Ascending aorta (tissue), 2 donors: Measurements from ENCODE around the gene ADAMTS17. TPM values are rescaled to one million over a fixed set of nuclear protein-coding genes. Genes with fewer than 3 reads are reported as not detected.
"Not testable (repeated sequence)": the region's sequence is repeated elsewhere in the genome, so short reads cannot be mapped to it uniquely, and the experiment has no call there.

Experiments used
- DNase-seq, 2 donors: peaks; one replicate each; pipeline ENCODE4 v3.0.0-alpha.2; 2019; ENCODE audit warnings: low spot score in 2 of 2
- H3K27ac ChIP-seq, 2 donors: fragments of 200-600 bp; sonication (generic); one replicate each; pipeline ENCODE4 v1.5.1; 2016 to 2017; ENCODE audit warnings: mild to moderate bottlenecking in 1 of 2
- H3K27me3 ChIP-seq: fragments of 200-600 bp; sonication (generic); one replicate; pipeline ENCODE4 v1.5.1; 2017
- H3K36me3 ChIP-seq, 2 donors: fragments of 200-600 bp; sonication (generic); one replicate each; pipeline ENCODE4 v1.5.1; 2016
- H3K4me1 ChIP-seq, 2 donors: fragments of 200-600 bp; sonication (generic); one replicate each; pipeline ENCODE4 v1.5.1; 2016 to 2017; ENCODE audit warnings: mild to moderate bottlenecking in 1 of 2
- H3K4me3 ChIP-seq, 2 donors: fragments of 200-600 bp; sonication (generic); one replicate each; pipeline ENCODE4 v1.5.1; 2016 to 2017; ENCODE audit warnings: mild to moderate bottlenecking in 1 of 2
- H3K9me3 ChIP-seq, 2 donors: fragments of 200-600 bp; sonication (generic); one replicate each; pipeline ENCODE4 v1.5.1; 2016
- CTCF ChIP-seq, 3 experiments: fragments of 200-600 bp in 2 of 3; fragments of 450-650 bp in 1 of 3; sonication (generic) in 2 of 3; IDR thresholded peaks; one replicate each; pipeline ENCODE4 v1.5.1; 2016 to 2019; ENCODE audit warnings: antibody characterized with exemption in 3 of 3, mild to moderate bottlenecking in 1 of 3, moderate library complexity in 1 of 3
- intact Hi-C: fragments of 100-400 bp; cut with DNase I; formaldehyde crosslinking; loops from one replicate; pipeline ENCODE4 v1.15.1; 2023
- total RNA-seq: library from RNA; depleted of rRNA; stranded (reverse); fragments of >200 nt; gene quantifications from one replicate; pipeline ENCODE4 v1.1.0, GENCODE V29; 2016

ADAMTS17 gene
- total RNA-seq, 1 donor from 2014 or later = 2.8 TPM

GRCh38 chr15:99932676-99933402 lies 408.9 kb downstream of the ADAMTS17 start:
- H3K4me1 ChIP-seq = no peaks in the 10 kb centered on the region
- no peaks in the 10 kb centered on the region for H3K9me3 ChIP-seq
- no peak overlapping the region for H3K27ac ChIP-seq
- TF ChIP-seq CTCF (IDR thresholded peaks at IDR 0.05) = no peak
- H3K36me3 ChIP-seq = no peaks in the 10 kb centered on the region
- intact Hi-C loops = no loop called here
- no peak for DNase-seq
- no peaks in the 10 kb centered on the region for H3K27me3 ChIP-seq
- H3K4me3 ChIP-seq = no peak overlapping the region

- no peak for TF ChIP-seq CTCF (IDR thresholded peaks at IDR 0.05)
- no peak for DNase-seq
- Histone ChIP-seq H3K27me3 (no peaks in the 10 kb centered on the region), H3K27ac (no peak overlapping the region), H3K36me3 (no peaks in the 10 kb centered on the region), H3K4me1 (no peaks in the 10 kb centered on the region), H3K9me3 (no peaks in the 10 kb centered on the region), H3K4me3 (no peak overlapping the region)
- intact Hi-C loops = no loop called here
These were observed 409.8 kb downstream of the ADAMTS17 start for GRCh38 chr15:99931703-99932603.

- Histone ChIP-seq H3K4me3 (no peak overlapping the region), H3K36me3 (no peaks in the 10 kb centered on the region), H3K9me3 (no peaks in the 10 kb centered on the region), H3K27me3 (no peaks in the 10 kb centered on the region), H3K27ac (no peak overlapping the region), H3K4me1 (peaks cover 0 to 4% of the 10 kb centered on the region in 2 donors)
- TF ChIP-seq CTCF (IDR thresholded peaks at IDR 0.05) = no peak
- intact Hi-C loops = no loop called here
- no peak for DNase-seq
These were observed 411.1 kb downstream of the ADAMTS17 start for GRCh38 chr15:99930696-99931095.

- Histone ChIP-seq H3K4me1 (peaks cover 0 to 4% of the 10 kb centered on the region in 2 donors), H3K9me3 (no peaks in the 10 kb centered on the region), H3K36me3 (no peaks in the 10 kb centered on the region), H3K4me3 (no peak overlapping the region), H3K27ac (peak overlapping the region in 1 of 2 donors; percentile 87), H3K27me3 (no peaks in the 10 kb centered on the region)
- no peak for TF ChIP-seq CTCF (IDR thresholded peaks at IDR 0.05)
- intact Hi-C loops = loop anchor here (2.0 to 5.0 kb wide), 7 partner anchors 113 to 672 kb away; no protein-coding TSS in a partner anchor
- no peak for DNase-seq
These were observed 412.5 kb downstream of the ADAMTS17 start for GRCh38 chr15:99929266-99929665.

- Histone ChIP-seq H3K27ac (peak overlapping the region; percentile 80 to 87), H3K36me3 (no peaks in the 10 kb centered on the region), H3K4me3 (peak overlapping the region; percentile 25 to 56), H3K27me3 (no peaks in the 10 kb centered on the region), H3K4me1 (peaks cover 0 to 4% of the 10 kb centered on the region in 2 donors), H3K9me3 (no peaks in the 10 kb centered on the region)
- intact Hi-C loops = loop anchor here (2.0 to 5.0 kb wide), 7 partner anchors 114 to 672 kb away; no protein-coding TSS in a partner anchor
- TF ChIP-seq CTCF (IDR thresholded peaks at IDR 0.05) = peak; percentile 69 to 75 (median 72)
- peak; percentile 24 to 91 for DNase-seq
These were observed 413.3 kb downstream of the ADAMTS17 start for GRCh38 chr15:99928429-99928981.

GRCh38 chr15:99926532-99926931 lies 415.2 kb downstream of the ADAMTS17 start:
- Histone ChIP-seq H3K27ac (peak overlapping the region in 1 of 2 donors; percentile 65), H3K4me3 (peak overlapping the region in 1 of 2 donors; percentile 60)
- not testable (repeated sequence) for H3K9me3 ChIP-seq, H3K27me3 ChIP-seq, DNase-seq, H3K4me1 ChIP-seq, H3K36me3 ChIP-seq
- intact Hi-C loops = loop anchor here (5.0 kb wide), 3 partner anchors 116 to 646 kb away; no protein-coding TSS in a partner anchor
